NT2/D1 (cell line): ENCODE measurements around the gene DCAF8L2.

Experiments used
- SUZ12 ChIP-seq: IDR thresholded peaks from 2 replicates; pipeline ENCODE4 v1.6.1; 2011; ENCODE audit not compliant: insufficient read length, insufficient read depth; ENCODE audit errors: extremely low read depth
- YY1 ChIP-seq: IDR thresholded peaks from 2 replicates; pipeline ENCODE4 v1.6.1; 2011; ENCODE audit not compliant: insufficient read length, insufficient read depth
- ZNF274 ChIP-seq: IDR thresholded peaks from 2 replicates; pipeline ENCODE4 v1.6.1; 2011; ENCODE audit warnings: mild to moderate bottlenecking, low read depth, low read length

DNA sequence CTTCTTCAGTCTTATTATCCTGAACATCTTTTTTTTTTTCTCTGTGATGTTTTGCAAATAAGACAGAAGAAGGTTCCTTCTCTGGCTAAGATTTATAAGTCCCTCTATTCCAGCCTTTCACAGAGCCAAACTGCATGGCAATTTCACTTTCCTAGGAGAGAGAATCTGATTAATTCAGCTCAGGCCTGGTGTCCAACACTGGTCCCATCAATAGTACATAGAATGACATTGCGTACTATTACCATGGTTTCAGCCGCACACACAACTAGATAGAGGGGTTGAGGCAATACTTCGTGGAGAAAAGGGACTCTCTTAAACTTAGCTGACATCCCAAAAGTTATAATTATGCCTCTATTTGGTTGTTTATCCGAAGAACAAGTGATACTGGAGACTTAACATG, 18.5 kb downstream of the DCAF8L2 start:
- TF ChIP-seq ZNF274: no peak
- TF ChIP-seq YY1: no peak
- no peak for TF ChIP-seq SUZ12
